ENCODE results near the gene CUL5. TPM values are rescaled to one million over a fixed set of nuclear protein-coding genes. Genes with fewer than 3 reads are reported as not detected.

Gene CUL5
- total RNA-seq, 1 donor from 2014 or later = 30.0 TPM

DNA sequence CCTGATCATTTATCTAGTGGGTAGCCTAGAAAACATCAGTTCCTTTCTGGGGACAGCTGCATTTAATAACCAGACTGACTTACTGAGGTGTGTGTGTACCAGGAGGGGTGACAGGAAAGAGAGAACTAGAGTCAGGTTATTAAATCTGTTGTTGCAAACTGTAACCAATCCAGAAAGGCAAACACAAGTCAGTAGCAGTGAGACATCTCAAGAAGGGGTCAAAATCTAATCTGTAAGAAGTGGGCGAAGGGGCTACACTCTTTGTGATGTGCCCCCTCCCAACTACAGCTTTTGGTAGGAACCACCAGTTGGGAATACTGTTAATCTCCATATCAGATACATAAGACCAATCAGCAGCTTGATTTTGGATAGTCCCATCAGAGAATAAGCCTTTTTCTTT is 26.3 kb downstream of the CUL5 start:
- Mint-ChIP-seq H3K27ac (ENCODE audit: unreplicated experiment) (no peak overlapping the region), H3K27me3 (ENCODE audit: low read depth) (no peaks in the 10 kb centered on the region), H3K36me3 (ENCODE audit: low read depth) (peaks cover 6% of the 10 kb centered on the region), H3K9me3 (ENCODE audit: low read depth) (no peaks in the 10 kb centered on the region), H3K4me3 (ENCODE audit: unreplicated experiment) (no peak overlapping the region), H3K4me1 (ENCODE audit: low read depth) (peaks cover 7% of the 10 kb centered on the region)
- TF ChIP-seq, protein P1, sequence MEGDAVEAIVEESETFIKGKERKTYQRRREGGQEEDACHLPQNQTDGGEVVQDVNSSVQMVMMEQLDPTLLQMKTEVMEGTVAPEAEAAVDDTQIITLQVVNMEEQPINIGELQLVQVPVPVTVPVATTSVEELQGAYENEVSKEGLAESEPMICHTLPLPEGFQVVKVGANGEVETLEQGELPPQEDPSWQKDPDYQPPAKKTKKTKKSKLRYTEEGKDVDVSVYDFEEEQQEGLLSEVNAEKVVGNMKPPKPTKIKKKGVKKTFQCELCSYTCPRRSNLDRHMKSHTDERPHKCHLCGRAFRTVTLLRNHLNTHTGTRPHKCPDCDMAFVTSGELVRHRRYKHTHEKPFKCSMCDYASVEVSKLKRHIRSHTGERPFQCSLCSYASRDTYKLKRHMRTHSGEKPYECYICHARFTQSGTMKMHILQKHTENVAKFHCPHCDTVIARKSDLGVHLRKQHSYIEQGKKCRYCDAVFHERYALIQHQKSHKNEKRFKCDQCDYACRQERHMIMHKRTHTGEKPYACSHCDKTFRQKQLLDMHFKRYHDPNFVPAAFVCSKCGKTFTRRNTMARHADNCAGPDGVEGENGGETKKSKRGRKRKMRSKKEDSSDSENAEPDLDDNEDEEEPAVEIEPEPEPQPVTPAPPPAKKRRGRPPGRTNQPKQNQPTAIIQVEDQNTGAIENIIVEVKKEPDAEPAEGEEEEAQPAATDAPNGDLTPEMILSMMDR (IDR thresholded peaks at IDR 0.05) = no peak
- no peak for DNase-seq (ENCODE audit: low spot score)

DNA sequence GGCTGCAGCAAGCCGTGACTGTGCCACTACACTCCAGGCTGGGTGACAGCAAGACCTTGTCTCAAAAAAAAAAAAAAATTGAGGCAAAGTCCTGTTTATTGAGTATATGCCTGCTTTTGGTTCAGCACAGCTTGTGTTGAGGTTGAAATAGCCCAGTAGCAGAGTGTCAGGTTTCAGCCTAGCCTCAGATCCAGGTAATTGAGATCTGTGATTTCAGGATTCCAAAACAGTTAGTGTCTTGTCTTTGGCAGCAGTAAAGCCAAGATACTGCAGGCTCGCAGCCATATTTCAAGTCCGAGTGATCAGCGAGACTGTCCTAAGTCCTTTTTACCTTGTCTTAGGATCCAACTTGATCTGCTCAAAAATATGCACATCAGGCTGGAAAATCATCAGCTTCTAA is 27.0 kb downstream of the CUL5 start:
- H3K27ac Mint-ChIP-seq (ENCODE audit: unreplicated experiment) = no peak overlapping the region
- no peaks in the 10 kb centered on the region for H3K27me3 Mint-ChIP-seq (ENCODE audit: low read depth)
- no peak overlapping the region for H3K4me3 Mint-ChIP-seq (ENCODE audit: unreplicated experiment)
- H3K36me3 Mint-ChIP-seq (ENCODE audit: low read depth) = peaks cover 6% of the 10 kb centered on the region
- H3K9me3 Mint-ChIP-seq (ENCODE audit: low read depth) = no peaks in the 10 kb centered on the region
- TF ChIP-seq, protein P1 (IDR thresholded peaks at IDR 0.05) = no peak
- peaks cover 7% of the 10 kb centered on the region for H3K4me1 Mint-ChIP-seq (ENCODE audit: low read depth)
- no peak for DNase-seq (ENCODE audit: low spot score)

DNA sequence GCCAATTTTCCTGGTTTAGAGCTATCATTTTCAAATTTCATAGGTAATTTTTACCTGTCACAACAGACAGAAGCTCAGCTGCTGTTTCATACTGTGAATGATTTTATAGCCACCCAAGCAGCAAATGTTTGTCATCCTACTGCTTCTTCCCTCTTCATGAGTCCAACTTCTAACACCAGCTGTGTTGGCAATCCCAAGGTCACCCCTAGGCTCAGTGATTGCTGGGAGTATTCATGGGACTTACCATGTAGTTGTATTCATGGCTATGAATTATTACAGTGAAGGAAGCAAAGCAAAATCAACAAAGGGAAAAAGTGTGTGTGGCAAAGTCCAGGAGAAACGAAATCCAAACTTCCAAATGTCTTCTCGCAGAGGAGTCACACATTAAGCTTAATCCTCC is 28.5 kb downstream of the CUL5 start:
- H3K4me1 Mint-ChIP-seq (ENCODE audit: low read depth) = peaks cover 7% of the 10 kb centered on the region
- H3K36me3 Mint-ChIP-seq (ENCODE audit: low read depth) = peaks cover 6% of the 10 kb centered on the region
- no peak overlapping the region for H3K27ac Mint-ChIP-seq (ENCODE audit: unreplicated experiment)
- TF ChIP-seq, protein P1 (IDR thresholded peaks at IDR 0.05) = no peak
- H3K4me3 Mint-ChIP-seq (ENCODE audit: unreplicated experiment) = no peak overlapping the region
- no peaks in the 10 kb centered on the region for H3K9me3 Mint-ChIP-seq (ENCODE audit: low read depth)
- no peak for DNase-seq (ENCODE audit: low spot score)
- H3K27me3 Mint-ChIP-seq (ENCODE audit: low read depth) = no peaks in the 10 kb centered on the region

DNA sequence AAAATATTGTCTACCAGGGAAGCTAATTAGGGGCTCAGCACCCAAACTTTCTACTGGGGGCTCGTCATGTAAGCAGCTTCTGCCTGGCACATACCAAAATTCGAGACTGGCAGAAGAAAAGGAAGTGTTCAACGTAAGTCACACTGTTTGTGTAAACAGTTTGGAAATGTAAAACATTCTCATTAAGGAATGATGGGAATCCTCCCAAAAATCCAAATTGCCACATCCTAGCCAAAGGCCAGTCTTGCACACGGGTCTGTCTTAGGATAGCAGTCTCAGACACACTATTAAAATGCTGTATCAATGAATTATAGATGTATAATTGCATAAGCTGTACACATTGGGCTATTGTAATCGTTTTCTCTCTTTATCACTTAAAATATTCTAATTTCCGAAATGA is 28.9 kb downstream of the CUL5 start:
- H3K27me3 Mint-ChIP-seq (ENCODE audit: low read depth) = no peaks in the 10 kb centered on the region
- no peak for DNase-seq (ENCODE audit: low spot score)
- TF ChIP-seq, protein P1 (IDR thresholded peaks at IDR 0.05) = no peak
- no peak overlapping the region for H3K27ac Mint-ChIP-seq (ENCODE audit: unreplicated experiment)
- H3K4me1 Mint-ChIP-seq (ENCODE audit: low read depth) = peaks cover 7% of the 10 kb centered on the region
- peaks cover 6% of the 10 kb centered on the region for H3K36me3 Mint-ChIP-seq (ENCODE audit: low read depth)
- no peaks in the 10 kb centered on the region for H3K9me3 Mint-ChIP-seq (ENCODE audit: low read depth)
- H3K4me3 Mint-ChIP-seq (ENCODE audit: unreplicated experiment) = no peak overlapping the region

DNA sequence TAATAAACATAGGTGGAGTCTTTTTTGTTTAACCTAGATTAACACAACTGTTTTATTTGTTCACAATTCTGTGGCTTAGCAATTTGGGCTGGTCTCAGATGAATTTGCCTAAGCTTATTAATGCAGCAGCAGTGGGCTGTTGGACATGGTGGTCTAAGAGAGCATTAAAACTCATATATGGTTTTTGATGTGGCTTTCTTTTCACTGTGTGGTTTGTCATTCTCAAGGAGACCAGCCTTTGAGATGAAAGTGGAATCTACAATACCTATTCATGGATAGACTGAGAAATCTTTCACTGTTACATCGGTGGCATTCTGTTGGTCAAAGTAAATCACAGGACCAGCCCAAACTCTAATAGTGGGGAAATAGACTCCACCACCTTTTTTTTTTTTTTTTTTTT is 39.6 kb downstream of the CUL5 start:
- Mint-ChIP-seq H3K9me3 (ENCODE audit: low read depth) (no peaks in the 10 kb centered on the region), H3K4me1 (ENCODE audit: low read depth) (no peaks in the 10 kb centered on the region), H3K36me3 (ENCODE audit: low read depth) (peaks cover 9% of the 10 kb centered on the region), H3K27me3 (ENCODE audit: low read depth) (no peaks in the 10 kb centered on the region), H3K4me3 (ENCODE audit: unreplicated experiment) (no peak overlapping the region), H3K27ac (ENCODE audit: unreplicated experiment) (no peak overlapping the region)
- no peak for DNase-seq (ENCODE audit: low spot score)
- TF ChIP-seq, protein P1 (IDR thresholded peaks at IDR 0.05) = no peak
